DND-41 (cell line): ENCODE measurements around the gene PTGIR.
"Not testable (repeated sequence)": the region's sequence is repeated elsewhere in the genome, so short reads cannot be mapped to it uniquely, and the experiment has no call there.

Experiments
- ATAC-seq: fragments of 200-7000 bp; cut with Tn5 transposase; 3 replicates; pipeline ENCODE4 v1.9.1; 2021; ENCODE audit warnings: low read depth; ENCODE audit not compliant: insufficient read depth
- DNase-seq: peaks from one replicate; pipeline ENCODE4 v3.0.0-alpha.2; 2020
- H2AFZ ChIP-seq: 2 replicates; pipeline ENCODE4 v1.6.0; 2012; ENCODE audit warnings: low read depth, low read length
- H3K27ac ChIP-seq: 2 replicates; pipeline ENCODE4 v1.5.1; 2012; ENCODE audit warnings: low read length, inconsistent platforms
- H3K27me3 ChIP-seq: fragments of 200-600 bp; sonication (generic); 2 replicates; pipeline ENCODE4 v1.6.0; 2012; ENCODE audit warnings: low read length, mild to moderate bottlenecking, inconsistent platforms; ENCODE audit not compliant: insufficient read depth, poor library complexity
- H3K36me3 ChIP-seq: 2 replicates; pipeline ENCODE4 v1.5.1; 2012; ENCODE audit warnings: low read length, inconsistent platforms; ENCODE audit not compliant: insufficient read depth
- H3K4me1 ChIP-seq: 2 replicates; pipeline ENCODE4 v1.5.1; 2012; ENCODE audit warnings: mild to moderate bottlenecking, low read length; ENCODE audit not compliant: insufficient read depth
- H3K4me2 ChIP-seq: 2 replicates; pipeline ENCODE4 v1.6.0; 2012; ENCODE audit warnings: mild to moderate bottlenecking, moderate library complexity, low read length, inconsistent platforms; ENCODE audit not compliant: insufficient read depth
- H3K4me3 ChIP-seq, 2 experiments: fragments of 200-600 bp in 1 of 2; shearing (Covaris generic) in 1 of 2; 2 replicates each; pipeline ENCODE4 v1.5.1; 2012 to 2016; ENCODE audit warnings: inconsistent platforms in 2 of 2, low read length in 2 of 2, mild to moderate bottlenecking in 2 of 2, low read depth in 1 of 2, moderate library complexity in 1 of 2
- H3K79me2 ChIP-seq: 2 replicates; pipeline ENCODE4 v1.6.0; 2012; ENCODE audit warnings: low read length, inconsistent platforms; ENCODE audit not compliant: insufficient read depth
- H3K9ac ChIP-seq: 2 replicates; pipeline ENCODE4 v1.6.0; 2012; ENCODE audit warnings: low read depth, mild to moderate bottlenecking, inconsistent platforms, low read length, moderate library complexity
- H3K9me3 ChIP-seq: 2 replicates; pipeline ENCODE4 v1.5.1; 2012; ENCODE audit warnings: low read length, moderate library complexity, mild to moderate bottlenecking, inconsistent platforms; ENCODE audit not compliant: insufficient read depth, severe bottlenecking
- H4K20me1 ChIP-seq: 2 replicates; pipeline ENCODE4 v1.6.0; 2012; ENCODE audit warnings: low read length; ENCODE audit not compliant: insufficient read depth
- CTCF ChIP-seq: IDR thresholded peaks from 2 replicates; pipeline ENCODE4 v1.5.1; 2012; ENCODE audit warnings: borderline replicate concordance, low read length, moderate library complexity, mild to moderate bottlenecking; ENCODE audit not compliant: poor library complexity, severe bottlenecking; ENCODE audit errors: extremely low read depth
- EZH2 ChIP-seq: IDR thresholded peaks from 3 replicates; pipeline ENCODE4 v1.6.1; 2012; ENCODE audit warnings: borderline replicate concordance, low read depth, mild to moderate bottlenecking, moderate library complexity, low read length, inconsistent platforms; ENCODE audit not compliant: severe bottlenecking

Gene PTGIR

GRCh38 chr19:46629546-46630025, 4.7 kb upstream of the PTGIR start:
- Histone ChIP-seq H2AFZ (no peak overlapping the region), H3K27me3 (peaks cover 7% of the 10 kb centered on the region), H3K9ac (no peak overlapping the region), H3K4me3 (no peak overlapping the region), H3K4me2 (no peak overlapping the region), H3K36me3 (no peaks in the 10 kb centered on the region), H4K20me1 (peaks cover 7% of the 10 kb centered on the region), H3K79me2 (no peaks in the 10 kb centered on the region), H3K9me3 (no peaks in the 10 kb centered on the region), H3K4me1 (peaks cover 15% of the 10 kb centered on the region), H3K27ac (no peak overlapping the region)
- ATAC-seq (no peak), DNase-seq (no peak)
- TF ChIP-seq CTCF = no peak
- no peak for TF ChIP-seq EZH2

- ATAC-seq, H3K79me2 ChIP-seq, H4K20me1 ChIP-seq, H3K27me3 ChIP-seq, H3K27ac ChIP-seq, H3K9me3 ChIP-seq, H2AFZ ChIP-seq, H3K4me3 ChIP-seq, H3K4me2 ChIP-seq, H3K36me3 ChIP-seq, DNase-seq, H3K9ac ChIP-seq: not testable (repeated sequence)
- peaks cover 11% of the 10 kb centered on the region for H3K4me1 ChIP-seq
Measured at GRCh38 chr19:46628970-46629369, 4.1 kb upstream of the PTGIR start.

GRCh38 chr19:46626446-46626845, 1.6 kb upstream of the PTGIR start:
- Histone ChIP-seq H3K9me3 (no peaks in the 10 kb centered on the region), H4K20me1 (no peaks in the 10 kb centered on the region), H3K36me3 (no peaks in the 10 kb centered on the region), H3K4me1 (no peaks in the 10 kb centered on the region), H3K79me2 (no peaks in the 10 kb centered on the region), H3K27me3 (peaks cover 3% of the 10 kb centered on the region), H3K9ac (no peak overlapping the region), H3K27ac (no peak overlapping the region), H3K4me3 (no peak overlapping the region), H3K4me2 (no peak overlapping the region), H2AFZ (no peak overlapping the region)
- DNase-seq (no peak), ATAC-seq (no peak)
- TF ChIP-seq EZH2 (no peak), CTCF (no peak)

GRCh38 chr19:46625731-46626130, 842 bp upstream of the PTGIR start:
- no peak for ATAC-seq
- Histone ChIP-seq H3K9me3 (no peaks in the 10 kb centered on the region), H3K27me3 (no peaks in the 10 kb centered on the region), H3K27ac (no peak overlapping the region), H3K4me1 (no peaks in the 10 kb centered on the region), H4K20me1 (no peaks in the 10 kb centered on the region), H3K36me3 (no peaks in the 10 kb centered on the region), H3K79me2 (no peaks in the 10 kb centered on the region), H3K4me3 (no peak overlapping the region), H3K9ac (no peak overlapping the region), H3K4me2 (no peak overlapping the region), H2AFZ (no peak overlapping the region)
- no peak for TF ChIP-seq CTCF
- no peak for TF ChIP-seq EZH2
- no peak for DNase-seq
